IPS-11a (cell line): ENCODE data around the gene ZFHX3.

Experiments used
- H3K4me3 ChIP-seq: one replicate; pipeline ENCODE4 v1.5.1; 2013; ENCODE audit warnings: low read depth, low read length, control low read depth

The ZFHX3 gene

GRCh38 chr16:72936408-72936807, 111.5 kb downstream of the ZFHX3 start:
- H3K4me3 ChIP-seq: no peak overlapping the region

DNA sequence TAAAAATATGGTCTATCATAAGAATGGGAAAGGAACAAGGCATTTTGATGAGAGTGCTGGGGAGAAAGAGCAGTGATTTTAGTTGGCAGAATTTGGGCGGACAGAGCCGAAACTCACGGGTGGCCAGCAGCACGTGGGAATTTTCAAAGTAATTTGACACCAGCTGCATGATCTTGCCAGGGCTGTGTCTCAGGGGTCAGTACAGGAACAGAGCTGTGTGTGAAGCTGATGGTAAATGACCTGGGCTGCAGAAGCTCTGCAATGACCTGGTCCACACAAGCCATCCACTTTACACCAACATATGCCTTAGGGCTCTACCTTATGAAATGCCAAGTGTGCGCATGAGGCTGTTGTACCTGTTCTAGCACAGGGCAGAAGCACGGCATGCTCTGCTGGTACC, 112.0 kb downstream of the ZFHX3 start:
- H3K4me3 ChIP-seq: no peak overlapping the region

GRCh38 chr16:72934636-72935403, 113.1 kb downstream of the ZFHX3 start:
- H3K4me3 ChIP-seq: no peak overlapping the region

- H3K4me3 ChIP-seq: no peak overlapping the region
These were observed 115.1 kb downstream of the ZFHX3 start for GRCh38 chr16:72932677-72933335.

- no peak overlapping the region for H3K4me3 ChIP-seq
These were observed 115.9 kb downstream of the ZFHX3 start for GRCh38 chr16:72932050-72932449.

- no peak overlapping the region for H3K4me3 ChIP-seq
These were observed 117.5 kb downstream of the ZFHX3 start for GRCh38 chr16:72930396-72930795.

GRCh38 chr16:72928090-72928981, 119.6 kb downstream of the ZFHX3 start:
- no peak overlapping the region for H3K4me3 ChIP-seq

DNA sequence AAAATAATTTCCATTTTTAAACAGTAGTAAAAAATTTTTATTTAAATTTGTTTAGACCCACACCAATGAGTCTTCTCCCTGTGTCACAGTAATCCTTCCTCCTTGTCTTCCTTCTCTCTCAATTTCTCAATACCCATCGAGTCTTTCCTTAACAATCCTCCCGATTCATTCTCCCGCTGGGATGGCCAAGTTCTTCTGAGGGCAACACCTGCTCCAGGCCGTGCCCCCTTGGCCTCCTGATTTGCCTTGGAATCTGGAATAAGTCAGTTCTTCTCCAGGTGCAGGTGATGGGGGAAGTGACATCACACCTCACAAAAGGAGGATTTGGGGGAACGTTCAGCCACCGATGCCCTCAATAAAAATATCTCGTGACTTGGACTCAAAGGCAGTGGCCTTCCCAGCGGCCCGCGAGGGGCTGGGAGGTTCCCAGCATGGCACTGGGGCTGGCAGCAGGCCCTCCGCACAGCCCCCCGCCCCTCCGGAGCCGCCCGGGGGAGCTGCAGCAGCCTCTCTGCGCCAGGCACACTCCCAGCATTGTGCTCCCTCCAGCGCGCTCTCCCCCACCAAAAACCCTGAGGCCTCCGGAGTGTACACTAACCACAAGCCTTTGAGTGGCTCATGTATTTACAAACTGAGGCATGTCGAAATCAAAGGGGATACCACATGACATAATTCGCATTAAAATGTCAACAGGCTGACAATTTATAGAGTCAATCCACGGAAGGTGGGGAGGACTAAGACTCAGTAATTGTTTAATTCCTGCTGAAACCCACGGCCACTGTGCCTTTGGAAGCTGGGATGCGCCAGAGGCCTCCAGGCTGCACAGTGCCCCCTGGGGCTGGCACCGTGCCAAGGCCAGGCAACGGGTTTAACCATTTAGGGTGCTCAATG, 120.5 kb downstream of the ZFHX3 start:
- H3K4me3 ChIP-seq: no peak overlapping the region

- H3K4me3 ChIP-seq: no peak overlapping the region
These were observed 121.5 kb downstream of the ZFHX3 start for GRCh38 chr16:72926177-72927070.

DNA sequence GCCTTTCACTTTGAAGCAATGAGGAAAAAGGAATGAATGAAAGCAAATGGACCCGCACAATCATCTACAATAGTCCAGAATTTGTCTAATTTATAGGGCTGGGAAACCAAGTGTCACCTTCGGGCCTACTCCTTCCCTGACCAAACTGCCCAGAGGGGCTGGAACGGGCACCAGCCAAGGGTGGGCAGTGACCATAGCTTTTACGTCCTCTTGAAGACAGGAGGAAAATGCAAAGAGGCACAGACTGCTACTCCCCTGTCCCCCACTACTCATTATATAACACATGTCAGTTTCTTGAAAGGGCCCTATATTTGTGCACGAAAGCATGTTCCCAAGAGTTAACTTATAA, 122.3 kb downstream of the ZFHX3 start:
- H3K4me3 ChIP-seq: no peak overlapping the region

- H3K4me3 ChIP-seq: no peak overlapping the region
These were observed 122.8 kb downstream of the ZFHX3 start for GRCh38 chr16:72924927-72925630.

DNA sequence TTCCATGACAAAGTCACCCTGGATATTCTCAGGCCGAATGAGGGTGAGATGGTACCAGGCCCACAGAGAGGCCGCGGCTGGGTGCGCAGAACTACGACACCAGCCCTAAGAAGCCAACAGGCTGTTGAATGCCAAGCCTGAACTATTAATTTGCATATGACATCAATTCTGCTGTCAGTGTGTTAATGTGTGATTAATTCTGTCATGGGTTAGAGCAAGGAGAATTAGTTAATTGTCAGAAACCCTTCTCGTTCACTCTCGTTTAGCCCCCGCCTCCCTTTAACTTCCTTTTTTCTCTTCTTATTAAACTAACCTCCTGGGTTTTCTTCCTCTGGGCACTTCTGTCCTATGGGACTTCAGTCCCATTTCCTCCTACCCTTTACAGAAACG, 123.4 kb downstream of the ZFHX3 start:
- no peak overlapping the region for H3K4me3 ChIP-seq

GRCh38 chr16:72923757-72924156, 124.2 kb downstream of the ZFHX3 start:
- no peak overlapping the region for H3K4me3 ChIP-seq

GRCh38 chr16:72922714-72923113, 125.2 kb downstream of the ZFHX3 start:
- H3K4me3 ChIP-seq: no peak overlapping the region

GRCh38 chr16:72921620-72922019, 126.3 kb downstream of the ZFHX3 start:
- H3K4me3 ChIP-seq: no peak overlapping the region

- H3K4me3 ChIP-seq: no peak overlapping the region
These were observed 126.8 kb downstream of the ZFHX3 start for GRCh38 chr16:72921106-72921505.

GRCh38 chr16:72917051-72917450, 130.9 kb downstream of the ZFHX3 start:
- no peak overlapping the region for H3K4me3 ChIP-seq

DNA sequence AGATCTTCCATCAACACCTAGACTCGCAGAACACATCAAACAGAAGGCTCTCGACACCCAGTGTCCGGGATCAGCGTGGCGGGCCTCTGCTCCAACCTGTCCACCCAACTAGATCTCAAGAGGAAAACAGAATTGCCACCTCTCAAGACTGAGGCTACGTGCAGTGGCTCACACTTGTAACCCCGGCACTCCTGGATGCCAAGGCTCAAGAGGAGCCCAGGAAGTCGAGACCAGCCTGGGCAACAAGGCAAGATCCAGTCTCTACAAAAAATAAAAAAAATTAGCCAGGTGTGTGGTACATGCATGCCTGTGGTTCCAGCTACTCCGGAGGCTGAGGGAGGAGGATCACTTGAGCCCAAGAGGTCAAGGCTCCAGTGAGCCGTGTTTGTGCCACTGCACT, 132.6 kb downstream of the ZFHX3 start:
- H3K4me3 ChIP-seq: no peak overlapping the region

GRCh38 chr16:72913551-72913950, 134.4 kb downstream of the ZFHX3 start:
- H3K4me3 ChIP-seq: no peak overlapping the region
